ENCODE results near the gene CHORDC1. TPM values are rescaled to one million over a fixed set of nuclear protein-coding genes. Genes with fewer than 3 reads are reported as not detected.

The CHORDC1 gene
- total and polyA plus RNA-seq, 2 donors (not counting 3 experiments of a cell fraction or from before 2014, with no cell fraction given), result 30.3 to 56.8 TPM

DNA sequence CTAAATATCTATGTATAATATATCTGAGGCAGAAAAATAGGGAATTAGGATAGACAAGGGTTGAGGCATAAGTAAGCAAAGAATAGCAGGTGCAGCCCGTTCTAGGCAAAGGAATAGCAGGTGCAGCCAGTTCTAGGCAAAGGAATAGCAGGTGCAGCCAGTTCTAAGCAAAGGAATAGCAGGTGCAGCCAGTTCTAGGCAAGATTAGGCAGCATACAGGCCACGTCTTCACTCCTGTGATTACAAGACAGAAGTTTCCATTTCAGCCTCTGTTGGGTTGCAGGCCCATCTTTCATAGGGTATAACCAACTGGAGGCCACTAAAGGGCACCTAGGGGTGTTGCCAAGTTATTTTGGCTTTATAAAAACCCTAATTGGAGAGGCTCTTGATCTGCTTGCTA is 28.8 kb upstream of the CHORDC1 start:
- CTCF ChIA-PET, result interaction anchor here (1.3 to 1.5 kb wide), 2 partner anchors 15 to 209 kb away, joined by 3 read pairs; no protein-coding TSS in a partner anchor
- H3K9me1 ChIP-seq (replicated peaks; ENCODE audit: control insufficient read depth, extremely low read depth, insufficient read depth, low read length), result no peaks in the 10 kb centered on the region
- H2AFZ ChIP-seq (ENCODE audit: low read depth, low read length), result no peak overlapping the region
- intact Hi-C loops (cut with micrococcal nuclease) (loop anchor here (5.0 kb wide), 1 partner anchor 996 kb away; no protein-coding TSS in a partner anchor), dilution Hi-C loops (cut with MboI; ENCODE audit: extremely low pct_ligation_motif_present, low sequenced_read_pairs) (no loop called here)
- H3K27me3 ChIP-seq (ENCODE audit: control insufficient read depth in 2 of 2, insufficient read depth in 2 of 2, low read length in 2 of 2), result no peaks in the 10 kb centered on the region
- DNase-seq (ENCODE audit: low read depth, low spot score) (peak; percentile 13), FAIRE-seq (no peak)
- H4K20me1 ChIP-seq (replicated peaks; ENCODE audit: control insufficient read depth, extremely low read depth, insufficient read depth, low read length), result no peaks in the 10 kb centered on the region
- H3K27ac ChIP-seq (ENCODE audit: insufficient read depth, low read depth, low read length), result no peak overlapping the region
- H3K79me2 ChIP-seq (ENCODE audit: control insufficient read depth, insufficient read depth, low read length), result no peaks in the 10 kb centered on the region
- no peak for TF ChIP-seq POLR2A (IDR thresholded peaks at IDR 0.05; ENCODE audit: low read depth, low read length)
- TF ChIP-seq, protein P1, sequence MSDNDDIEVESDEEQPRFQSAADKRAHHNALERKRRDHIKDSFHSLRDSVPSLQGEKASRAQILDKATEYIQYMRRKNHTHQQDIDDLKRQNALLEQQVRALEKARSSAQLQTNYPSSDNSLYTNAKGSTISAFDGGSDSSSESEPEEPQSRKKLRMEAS (IDR thresholded peaks at IDR 0.05; ENCODE audit: insufficient read depth, insufficient read length), result no peak
- TF ChIP-seq FOS (IDR thresholded peaks at IDR 0.05; ENCODE audit: borderline replicate concordance, insufficient read depth, low read length), result no peak
- no peak for TF ChIP-seq JUN (IDR thresholded peaks at IDR 0.05; ENCODE audit: borderline replicate concordance, insufficient read depth, insufficient read length, low read depth)
- TF ChIP-seq, protein P2, sequence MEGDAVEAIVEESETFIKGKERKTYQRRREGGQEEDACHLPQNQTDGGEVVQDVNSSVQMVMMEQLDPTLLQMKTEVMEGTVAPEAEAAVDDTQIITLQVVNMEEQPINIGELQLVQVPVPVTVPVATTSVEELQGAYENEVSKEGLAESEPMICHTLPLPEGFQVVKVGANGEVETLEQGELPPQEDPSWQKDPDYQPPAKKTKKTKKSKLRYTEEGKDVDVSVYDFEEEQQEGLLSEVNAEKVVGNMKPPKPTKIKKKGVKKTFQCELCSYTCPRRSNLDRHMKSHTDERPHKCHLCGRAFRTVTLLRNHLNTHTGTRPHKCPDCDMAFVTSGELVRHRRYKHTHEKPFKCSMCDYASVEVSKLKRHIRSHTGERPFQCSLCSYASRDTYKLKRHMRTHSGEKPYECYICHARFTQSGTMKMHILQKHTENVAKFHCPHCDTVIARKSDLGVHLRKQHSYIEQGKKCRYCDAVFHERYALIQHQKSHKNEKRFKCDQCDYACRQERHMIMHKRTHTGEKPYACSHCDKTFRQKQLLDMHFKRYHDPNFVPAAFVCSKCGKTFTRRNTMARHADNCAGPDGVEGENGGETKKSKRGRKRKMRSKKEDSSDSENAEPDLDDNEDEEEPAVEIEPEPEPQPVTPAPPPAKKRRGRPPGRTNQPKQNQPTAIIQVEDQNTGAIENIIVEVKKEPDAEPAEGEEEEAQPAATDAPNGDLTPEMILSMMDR (IDR thresholded peaks at IDR 0.05; ENCODE audit: extremely low read depth in 1 of 2, insufficient read depth in 1 of 2, low read depth in 1 of 2, low read length in 2 of 2), result no peak
- no peak for TF ChIP-seq GATA2 (IDR thresholded peaks at IDR 0.05; ENCODE audit: insufficient read depth, insufficient read length, low read depth, low read length)
- no peak for TF ChIP-seq EZH2 (IDR thresholded peaks at IDR 0.05; ENCODE audit: borderline replicate concordance, low read depth, low read length, severe bottlenecking)
- no peak for TF ChIP-seq MYC (IDR thresholded peaks at IDR 0.05; ENCODE audit: low read depth, low read length)
- TF ChIP-seq POLR2AphosphoS5 (IDR thresholded peaks at IDR 0.05; ENCODE audit: insufficient read depth, low read depth, low read length), result no peak
- no peak overlapping the region for H3K4me3 ChIP-seq (replicated peaks in 1 of 3; ENCODE audit: insufficient read depth in 1 of 3, low read depth in 1 of 3, low read length in 3 of 3)
- H3K36me3 ChIP-seq (ENCODE audit: control insufficient read depth in 2 of 2, extremely low read depth in 1 of 2, insufficient read depth in 2 of 2, low read length in 2 of 2), result no peaks in the 10 kb centered on the region
- H3K9me3 ChIP-seq (replicated peaks; ENCODE audit: control insufficient read depth, insufficient read depth, low read length), result no peaks in the 10 kb centered on the region
- TSS peak; percentile 56 for BruUV-seq (replicated peaks)
- H3K9ac ChIP-seq (replicated peaks; ENCODE audit: extremely low read depth, insufficient read depth, low read length), result no peak overlapping the region
- H3K4me1 ChIP-seq (ENCODE audit: control insufficient read depth, extremely low read depth, insufficient read depth, low read length), result no peaks in the 10 kb centered on the region
- H3K4me2 ChIP-seq (ENCODE audit: insufficient read depth, low read length), result no peak overlapping the region
- POLR2A ChIA-PET, result no interaction called here

Measured in endothelial cell of umbilical vein (primary cell).